Right lobe of liver (tissue), 6 donors: ENCODE data around the gene TBX1. TPM values are rescaled to one million over a fixed set of nuclear protein-coding genes. Genes with fewer than 3 reads are reported as not detected.

Source experiments
- ATAC-seq, 4 donors: fragments of 200-7000 bp; cut with Tn5 transposase; one replicate each; pipeline ENCODE4 v1.9.1; 2020; ENCODE audit warnings: mild to moderate bottlenecking in 4 of 4, moderate library complexity in 4 of 4
- DNase-seq, 3 donors: peaks; one replicate each; pipeline ENCODE4 v3.0.0-alpha.2; 2020
- H3K27ac ChIP-seq, 3 donors: fragments of 200-600 bp; one replicate each; pipeline ENCODE4 v1.8.0; 2022
- H3K27me3 ChIP-seq, 2 donors: fragments of 200-600 bp; one replicate each; pipeline ENCODE4 v1.8.0; 2022
- H3K36me3 ChIP-seq, 4 donors: fragments of 200-600 bp; sonication (generic) in 1 of 4; one replicate each; pipeline versions ENCODE4 v1.5.1 to v1.8.0; 2017 to 2022; ENCODE audit warnings: control low read depth in 1 of 4
- H3K4me1 ChIP-seq, 4 donors: fragments of 200-600 bp; sonication (generic) in 1 of 4; one replicate each; pipeline versions ENCODE4 v1.5.1 to v1.8.0; 2017 to 2022; ENCODE audit warnings: control low read depth in 1 of 4
- H3K4me3 ChIP-seq, 3 donors: fragments of 200-600 bp; one replicate each; pipeline ENCODE4 v1.8.0; 2022
- H3K9me3 ChIP-seq, 4 donors: fragments of 200-600 bp; sonication (generic) in 1 of 4; one replicate each; pipeline versions ENCODE4 v1.5.1 to v1.8.0; 2017 to 2022; ENCODE audit warnings: control low read depth in 1 of 4
- CTCF ChIP-seq, 4 donors: fragments of 200-600 bp in 3 of 4; fragments of 450-650 bp in 1 of 4; IDR thresholded peaks; one replicate each; pipeline versions ENCODE4 v1.5.1 to v1.8.0; 2016 to 2022; ENCODE audit warnings: antibody characterized with exemption in 4 of 4, mild to moderate bottlenecking in 2 of 4
- POLR2A ChIP-seq: fragments of 450-650 bp; IDR thresholded peaks from one replicate; pipeline ENCODE4 v1.6.1; 2017; ENCODE audit warnings: antibody characterized with exemption, mild to moderate bottlenecking
- WGBS: methylation state at CpG from one replicate; pipeline ENCODE4 v1.1.6; 2018; ENCODE audit warnings: low coverage, low lambda C conversion rate; ENCODE audit not compliant: insufficient coverage; ENCODE audit errors: missing lambda C conversion rate; 5-methylcytosine and 5-hydroxymethylcytosine counted together
- intact Hi-C, 2 donors: fragments of 100-400 bp; cut with DNase I; formaldehyde crosslinking; loops; one replicate each; pipeline versions ENCODE4 v1.11.2 to v1.14.1; 2022
- total RNA-seq, 6 experiments: library from RNA; depleted of rRNA in 2 of 6; stranded (reverse); fragments of >200 nt in 2 of 6; fragmentation: NEBNext Ultra II Directional in 3 of 6; extraction: Animal tissue kit (Norgen Biotek cat#: 25700) in 3 of 6; gene quantifications; one replicate each; pipeline versions ENCODE4 v1.1.0 to v1.2.4, GENCODE V29; 2016 to 2023
- donor health status: DM: no; HTN: yes; CAD: no.
- donor health status: DM: no; HTN: no; CAD: no.
- donor health status: DM: no; HTN: no; CAD: no.
- donor health status: DM: no; HTN: yes; CAD: no.
- donor health status: DM: no; HTN: yes; CAD: no.

The TBX1 gene
- total RNA-seq, 6 experiments from 2014 or later = 0.24 to 0.37 (median 0.30) TPM; not detected in 2

- no peak for DNase-seq
- no peak overlapping the region for H3K27ac ChIP-seq
- no peak for TF ChIP-seq CTCF (IDR thresholded peaks at IDR 0.05)
- no peak for TF ChIP-seq POLR2A
- H3K9me3 ChIP-seq = no peaks in the 10 kb centered on the region
- peak overlapping the region in 1 of 3 donors; percentile 32 for H3K4me3 ChIP-seq
- ATAC-seq = peak; percentile 29 to 58 (median 36)
- peaks cover 0 to 15% (median 0%) of the 10 kb centered on the region in 4 donors for H3K4me1 ChIP-seq
- intact Hi-C loops = no loop called here
- WGBS = 0% methylated on average over 2 of the region's 83 CpGs
- H3K27me3 ChIP-seq = peaks cover 0 to 12% of the 10 kb centered on the region in 2 donors
- no peaks in the 10 kb centered on the region for H3K36me3 ChIP-seq
Measured at GRCh38 chr22:19765477-19766239, 5.1 kb downstream of the TBX1 start.

GRCh38 chr22:19766240-19766510 lies 5.6 kb downstream of the TBX1 start:
- WGBS = no CpG with 5 or more reads among the region's 36 CpGs

GRCh38 chr22:19766511-19767426 lies 6.2 kb downstream of the TBX1 start:
- intact Hi-C loops = no loop called here
- DNase-seq (peak; percentile 71 to 80 (median 73)), ATAC-seq (peak; percentile 70 to 84 (median 79))
- no peaks in the 10 kb centered on the region for H3K36me3 ChIP-seq
- TF ChIP-seq CTCF (IDR thresholded peaks at IDR 0.05) (peak; percentile 26 to 47 (median 35)), POLR2A (no peak)
- no peak overlapping the region for H3K27ac ChIP-seq
- no peaks in the 10 kb centered on the region for H3K9me3 ChIP-seq
- H3K4me3 ChIP-seq = peak overlapping the region; percentile 23 to 38 (median 29)
- peaks cover 0 to 12% of the 10 kb centered on the region in 2 donors for H3K27me3 ChIP-seq
- H3K4me1 ChIP-seq = peaks cover 0 to 15% (median 0%) of the 10 kb centered on the region in 4 donors
- WGBS = 0% methylated on average over 9 of the region's 103 CpGs

More at GRCh38 chr22:19766240-19766510, 5.6 kb downstream of the TBX1 start:
- Histone ChIP-seq H3K9me3 (no peaks in the 10 kb centered on the region), H3K27me3 (peaks cover 0 to 12% of the 10 kb centered on the region in 2 donors), H3K36me3 (no peaks in the 10 kb centered on the region), H3K4me1 (peaks cover 0 to 15% (median 0%) of the 10 kb centered on the region in 4 donors), H3K4me3 (peak overlapping the region in 1 of 3 donors; percentile 38), H3K27ac (no peak overlapping the region)
- TF ChIP-seq POLR2A = no peak
- TF ChIP-seq CTCF (IDR thresholded peaks at IDR 0.05) = no peak
- intact Hi-C loops = no loop called here
- no peak for DNase-seq
- no peak for ATAC-seq

- intact Hi-C loops = no loop called here
- no peak overlapping the region for H3K27ac ChIP-seq
- ATAC-seq (peak; percentile 40 to 49 (median 46)), DNase-seq (peak in 2 of 3 donors; percentile 49 to 72)
- H3K36me3 ChIP-seq = no peaks in the 10 kb centered on the region
- no peak for TF ChIP-seq POLR2A
- TF ChIP-seq CTCF (IDR thresholded peaks at IDR 0.05) = peak in 1 of 4 donors; percentile 1
- WGBS = 14% methylated on average over 19 of the region's 35 CpGs
- H3K4me3 ChIP-seq = peak overlapping the region; percentile 23 to 38 (median 29)
- no peaks in the 10 kb centered on the region for H3K9me3 ChIP-seq
- H3K27me3 ChIP-seq = peaks cover 0 to 12% of the 10 kb centered on the region in 2 donors
- H3K4me1 ChIP-seq = peaks cover 0 to 15% (median 0%) of the 10 kb centered on the region in 4 donors
Measured at GRCh38 chr22:19767427-19768341, 7.1 kb downstream of the TBX1 start.
